Adrenal gland (tissue), 12 donors: ENCODE data around the gene ADAM20. TPM values are rescaled to one million over a fixed set of nuclear protein-coding genes. Genes with fewer than 3 reads are reported as not detected.

Experiments
- DNase-seq, 7 donors: peaks; one replicate each; pipeline ENCODE4 v3.0.0-alpha.2; 2019 to 2020
- H3K27ac ChIP-seq, 5 donors: fragments of 200-600 bp; sonication (generic) in 4 of 5; 1 replicate in 3 of 5; 2 replicates in 2 of 5; pipeline versions ENCODE4 v1.5.1 to v1.8.0; 2016 to 2020; ENCODE audit warnings: mild to moderate bottlenecking in 1 of 5
- H3K27me3 ChIP-seq: fragments of 200-600 bp; 2 replicates; pipeline ENCODE4 v1.8.0; 2021
- H3K36me3 ChIP-seq, 2 donors: fragments of 200-600 bp; replicated peaks in 1 of 2; 1 replicate in 1 of 2; 2 replicates in 1 of 2; pipeline versions ENCODE4 v1.5.1 to v1.8.0; 2018 to 2022
- H3K4me1 ChIP-seq, 2 donors: fragments of 200-600 bp; replicated peaks in 1 of 2; 1 replicate in 1 of 2; 2 replicates in 1 of 2; pipeline versions ENCODE4 v1.5.1 to v1.8.0; 2018 to 2021
- H3K4me3 ChIP-seq, 4 donors: fragments of 200-600 bp; sonication (generic) in 3 of 4; one replicate each; pipeline ENCODE4 v1.5.1; 2016 to 2018
- H3K9me3 ChIP-seq, 3 donors: fragments of 200-600 bp; sonication (generic) in 1 of 3; replicated peaks in 1 of 3; 1 replicate in 2 of 3; 2 replicates in 1 of 3; pipeline versions ENCODE4 v1.5.1 to v1.8.0; 2016 to 2021
- CTCF ChIP-seq, 6 experiments: fragments of 450-650 bp in 4 of 6; fragments of 200-600 bp in 2 of 6; sonication (generic) in 1 of 6; IDR thresholded peaks; 1 replicate in 5 of 6; 2 replicates in 1 of 6; pipeline versions ENCODE4 v1.5.1 to v1.8.0; 2016 to 2021; ENCODE audit warnings: antibody characterized with exemption in 6 of 6, mild to moderate bottlenecking in 2 of 6, moderate library complexity in 1 of 6
- POLR2A ChIP-seq, 2 donors: fragments of 450-650 bp; IDR thresholded peaks; one replicate each; pipeline ENCODE4 v1.6.1; 2017; ENCODE audit warnings: antibody characterized with exemption in 2 of 2, mild to moderate bottlenecking in 2 of 2, moderate library complexity in 1 of 2
- WGBS, 4 donors: extraction: QIAGEN DNeasy Blood & Tissue Kit in 2 of 4; methylation state at CpG; one replicate each; pipeline versions ENCODE4 v1.1.5 to v1.1.7; 2013 to 2017; 5-methylcytosine and 5-hydroxymethylcytosine counted together
- intact Hi-C, 2 donors: fragments of 100-400 bp; cut with DNase I; formaldehyde crosslinking; loops; one replicate each; pipeline versions ENCODE4 v1.14.1 to v1.15.0; 2022 to 2023
- polyA plus RNA-seq, 3 donors: library from polyadenylated mRNA; stranded (reverse); fragments of 200-250 nt in 2 of 3; fragments of 350-450 nt in 1 of 3; fragmentation: Illumina TruSeq in 1 of 3; extraction: RNeasy Lipid Tissue Mini Kit (QIAGEN cat#74804) in 1 of 3; gene quantifications; one replicate each; pipeline ENCODE4 v1.2.3, GENCODE V29; 2013 to 2014
- total RNA-seq, 9 donors: library from RNA; depleted of rRNA in 4 of 9; stranded (reverse); fragments of >200 nt in 4 of 9; fragments of 120-200 nt in 1 of 9; fragmentation: NEBNext Ultra II Directional in 1 of 9; extraction: Animal tissue kit (Norgen Biotek cat#: 25700) in 1 of 9; gene quantifications; one replicate each; pipeline versions ENCODE4 v1.1.0 to v1.2.4, GENCODE V29; 2013 to 2023
- donor health status: healthy with polysubstance abuse.
- donor health status: Bipolar disorder and iron deficiency.
- donor health status: DM: yes; HTN: yes; CAD: no.
- donor health status: DM: no; HTN: no; CAD: no.
- donor health status: DM: no; HTN: no; CAD: no.
- donor health status: DM: yes; HTN: yes; CAD: no.

Gene ADAM20
- total and polyA plus RNA-seq, 12 donors, result 0.14 to 2.9 (median 0.49) TPM; not detected in 2

GRCh38 chr14:70555890-70556289 is 21.1 kb upstream of the ADAM20 start:
- no peaks in the 10 kb centered on the region for H3K27me3 ChIP-seq
- H3K36me3 ChIP-seq, result no peaks in the 10 kb centered on the region
- peak in 5 of 7 donors; percentile 5 to 22 (median 18) for DNase-seq
- no peak overlapping the region for H3K4me3 ChIP-seq
- 30 to 35% (median 34%) methylated on average over 6 to 19 of the region's 19 CpGs for WGBS, 4 donors
- no peak overlapping the region for H3K27ac ChIP-seq
- intact Hi-C loops, result no loop called here
- TF ChIP-seq CTCF (IDR thresholded peaks at IDR 0.05) (no peak), POLR2A (IDR thresholded peaks at IDR 0.05) (no peak)
- H3K9me3 ChIP-seq, result no peaks in the 10 kb centered on the region
- no peaks in the 10 kb centered on the region for H3K4me1 ChIP-seq

GRCh38 chr14:70538087-70538486 is 3.3 kb upstream of the ADAM20 start:
- Histone ChIP-seq H3K4me3 (no peak overlapping the region), H3K36me3 (no peaks in the 10 kb centered on the region), H3K9me3 (no peaks in the 10 kb centered on the region), H3K27me3 (no peaks in the 10 kb centered on the region), H3K4me1 (no peaks in the 10 kb centered on the region), H3K27ac (no peak overlapping the region)
- TF ChIP-seq POLR2A (IDR thresholded peaks at IDR 0.05) (no peak), CTCF (IDR thresholded peaks at IDR 0.05) (no peak)
- intact Hi-C loops, result no loop called here
- WGBS, 4 donors, result 81 to 95% (median 89%) methylated on average over 5 of the region's 5 CpGs
- DNase-seq, result no peak

GRCh38 chr14:70536830-70537229 is 2.0 kb upstream of the ADAM20 start:
- no peak for DNase-seq
- H3K9me3 ChIP-seq, result no peaks in the 10 kb centered on the region
- WGBS, 4 donors, result 50 to 100% (median 79%) methylated on average over 1 of the region's 1 CpG
- H3K36me3 ChIP-seq, result no peaks in the 10 kb centered on the region
- H3K27me3 ChIP-seq, result no peaks in the 10 kb centered on the region
- no peak for TF ChIP-seq CTCF (IDR thresholded peaks at IDR 0.05)
- TF ChIP-seq POLR2A (IDR thresholded peaks at IDR 0.05), result no peak
- intact Hi-C loops, result no loop called here
- no peak overlapping the region for H3K4me3 ChIP-seq
- no peaks in the 10 kb centered on the region for H3K4me1 ChIP-seq
- H3K27ac ChIP-seq, result no peak overlapping the region

DNA sequence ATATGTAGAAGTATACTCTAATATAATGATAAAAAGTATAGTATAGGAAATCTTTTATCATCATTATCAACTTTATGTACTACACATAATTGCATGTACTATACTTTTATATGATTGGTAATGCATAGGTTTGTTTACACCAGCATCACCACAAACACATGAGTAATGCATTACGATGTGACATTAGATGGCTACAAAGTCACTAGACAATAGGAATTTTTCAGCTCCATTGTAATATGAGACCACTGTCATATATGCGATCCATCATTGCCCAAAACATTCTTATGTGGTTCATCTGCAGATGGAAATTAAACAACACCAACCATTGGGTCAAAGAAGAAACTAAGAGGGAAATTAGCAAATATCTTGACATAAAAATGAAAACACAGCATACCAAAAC is 4.4 kb downstream of the ADAM20 start:
- 92 to 97% (median 95%) methylated on average over 2 of the region's 2 CpGs for WGBS, 4 donors
- Histone ChIP-seq H3K36me3 (no peaks in the 10 kb centered on the region), H3K4me3 (no peak overlapping the region), H3K4me1 (no peaks in the 10 kb centered on the region), H3K9me3 (no peaks in the 10 kb centered on the region), H3K27ac (no peak overlapping the region), H3K27me3 (no peaks in the 10 kb centered on the region)
- no peak for DNase-seq
- intact Hi-C loops, result no loop called here
- TF ChIP-seq POLR2A (IDR thresholded peaks at IDR 0.05), result no peak
- no peak for TF ChIP-seq CTCF (IDR thresholded peaks at IDR 0.05)
